ENCODE data around the gene ZBTB37.

- TF ChIP-seq EZH2 (IDR thresholded peaks at IDR 0.05; ENCODE audit: insufficient read depth, poor library complexity, severe bottlenecking) (no peak), EZH2phosphoT487 (IDR thresholded peaks at IDR 0.05; ENCODE audit: insufficient read depth, low read depth) (no peak)
Measured at GRCh38 chr1:173868266-173869020, at the start of gene ZBTB37.

Measured in GM23248 (cell line).